GM12878 (cell line): ENCODE measurements around the gene KDM8. TPM values are rescaled to one million over a fixed set of nuclear protein-coding genes. Genes with fewer than 3 reads are reported as not detected.

Experiments used
- BCL11A ChIP-seq: IDR thresholded peaks from 2 replicates; pipeline ENCODE4 v1.6.1; 2011; ENCODE audit warnings: low read depth, low read length
- BHLHE40 ChIP-seq, 2 experiments: fragments of 450-650 bp in 1 of 2; IDR thresholded peaks; 2 replicates each; pipeline ENCODE4 v1.6.1; 2011 to 2017; ENCODE audit warnings: low read depth in 2 of 2, borderline replicate concordance in 1 of 2, improper control_type of control experiment in 1 of 2, low read length in 1 of 2, mild to moderate bottlenecking in 1 of 2
- CBX3 ChIP-seq: fragments of 200-600 bp; sonication (generic); IDR thresholded peaks from 2 replicates; pipeline ENCODE4 v1.6.1; 2016; ENCODE audit warnings: low read depth, borderline replicate concordance
- CEBPB ChIP-seq, 2 experiments: fragments of 150-350 bp in 1 of 2; IDR thresholded peaks; 2 replicates each; pipeline ENCODE4 v1.6.1; 2012 to 2014; ENCODE audit warnings: low read depth in 2 of 2, low read length in 2 of 2, borderline replicate concordance in 1 of 2, inconsistent platforms in 1 of 2
- EED ChIP-seq: sonication (generic); IDR thresholded peaks from 2 replicates; pipeline ENCODE4 v1.6.1; 2016; ENCODE audit warnings: antibody characterized with exemption, low read depth
- HDGF ChIP-seq: fragments of 450-650 bp; IDR thresholded peaks from 2 replicates; pipeline ENCODE4 v1.6.1; 2016; ENCODE audit warnings: antibody characterized with exemption
- IRF4 ChIP-seq: IDR thresholded peaks from 2 replicates; pipeline ENCODE4 v1.6.1; 2011; ENCODE audit warnings: low read depth, low read length
- IRF5 ChIP-seq: fragments of 450-650 bp; IDR thresholded peaks from 2 replicates; pipeline ENCODE4 v1.6.1; 2017; ENCODE audit warnings: borderline replicate concordance
- KLF5 ChIP-seq: fragments of 450-650 bp; IDR thresholded peaks from 2 replicates; pipeline ENCODE4 v1.6.1; 2014; ENCODE audit warnings: mild to moderate bottlenecking; ENCODE audit not compliant: partially characterized antibody
- MXI1 ChIP-seq: fragments of 150-350 bp; IDR thresholded peaks from 2 replicates; pipeline ENCODE4 v1.6.1; 2011; ENCODE audit warnings: low read depth, mild to moderate bottlenecking, inconsistent platforms, low read length, improper control_type of control experiment
- NKRF ChIP-seq: fragments of 450-650 bp; conservative IDR thresholded peaks from 2 replicates; pipeline ENCODE4 v1.6.1; 2017; ENCODE audit warnings: mild to moderate bottlenecking, moderate library complexity
- NR2C2 ChIP-seq: IDR thresholded peaks from 2 replicates; pipeline ENCODE4 v1.6.1; 2011; ENCODE audit warnings: borderline replicate concordance, low read depth; ENCODE audit not compliant: control insufficient read depth, insufficient read length
- RBBP5 ChIP-seq: fragments of 200-600 bp; sonication (generic); conservative IDR thresholded peaks from 2 replicates; pipeline ENCODE4 v1.6.1; 2016
- RELB ChIP-seq: fragments of 450-650 bp; IDR thresholded peaks from 2 replicates; pipeline ENCODE4 v1.6.1; 2017; ENCODE audit warnings: low read depth, mild to moderate bottlenecking, moderate library complexity
- RUNX3 ChIP-seq: IDR thresholded peaks from 2 replicates; pipeline ENCODE4 v1.6.1; 2012; ENCODE audit warnings: low read length, inconsistent platforms
- SMARCA5 ChIP-seq: fragments of 450-650 bp; IDR thresholded peaks from 2 replicates; pipeline ENCODE4 v1.6.1; 2017; ENCODE audit warnings: mild to moderate bottlenecking
- SUZ12 ChIP-seq: fragments of 200-600 bp; sonication (generic); IDR thresholded peaks from one replicate; pipeline ENCODE4 v1.6.1; 2018; ENCODE audit warnings: antibody characterized with exemption, mild to moderate bottlenecking; ENCODE audit not compliant: unreplicated experiment
- YY1 ChIP-seq: IDR thresholded peaks from 2 replicates; pipeline ENCODE4 v1.6.1; 2011; ENCODE audit warnings: low read depth, mild to moderate bottlenecking, low read length
- ZBTB40 ChIP-seq: fragments of 450-650 bp; IDR thresholded peaks from 2 replicates; pipeline ENCODE4 v1.6.1; 2016; ENCODE audit warnings: mild to moderate bottlenecking, moderate library complexity, borderline replicate concordance
- ZNF207 ChIP-seq: fragments of 450-650 bp; IDR thresholded peaks from 2 replicates; pipeline ENCODE4 v1.6.1; 2014; ENCODE audit warnings: antibody characterized with exemption, mild to moderate bottlenecking, borderline replicate concordance
- ZZZ3 ChIP-seq: IDR thresholded peaks from 2 replicates; pipeline ENCODE4 v1.6.1; 2011; ENCODE audit warnings: low read depth; ENCODE audit not compliant: control insufficient read depth, insufficient read length
- polyA plus RNA-seq, 11 experiments: library from polyadenylated mRNA; depleted of rRNA in 4 of 11; unstranded in 6 of 11; stranded (reverse) in 5 of 11; fragments of >200 nt; fragmentation: Nextera tagmentation in 4 of 11; fragmentation: Illumina TruSeq in 1 of 11; extraction: Ambion mirVana in 4 of 11; extraction: Trizol in 1 of 11; gene quantifications; 1 replicate in 1 of 11; 2 replicates in 10 of 11; pipeline versions ENCODE4 v1.2.1 to v1.2.3, GENCODE V29; 2011 to 2016; ENCODE audit warnings: inconsistent platforms in 2 of 11, missing spikeins in 2 of 11, low read depth in 1 of 11
- total RNA-seq, 4 experiments: library from RNA; depleted of rRNA in 3 of 4; stranded (reverse); fragments of >200 nt in 3 of 4; fragmentation: Illumina TruSeq in 1 of 4; extraction: Trizol in 1 of 4; gene quantifications; 2 replicates each; pipeline versions ENCODE4 v1.2.1 to v1.2.3, GENCODE V29; 2013 to 2021

Gene KDM8
- total and polyA plus RNA-seq, 10 of the 15 experiments (the other 5 are each of a cell fraction or from before 2014, with no cell fraction given), result 0.79 to 8.9 (median 5.8) TPM

- TF ChIP-seq RELB (no peak), NR2C2 (no peak), BHLHE40 (IDR thresholded peaks at IDR 0.05; ENCODE audit: borderline replicate concordance in 1 of 2, low read depth in 2 of 2, low read length in 1 of 2) (no peak), IRF5 (no peak), RUNX3 (0 out of 2 replicates have a peak, but pooled peaks have one; percentile 24), CEBPB (IDR thresholded peaks at IDR 0.05; ENCODE audit: borderline replicate concordance in 1 of 2, low read depth in 2 of 2, low read length in 2 of 2) (no peak), SUZ12 (no peak), CBX3 (no peak), EED (no peak), ZZZ3 (no peak), RBBP5 (no peak), HDGF (no peak), MXI1 (no peak; the same call in 1 of the 2 replicates), SMARCA5 (no peak), ZBTB40 (no peak; the same call in 1 of the 2 replicates), ZNF207 (0 out of 2 replicates have a peak, but pooled peaks have one; percentile 51), BCL11A (no peak), NKRF (no peak), KLF5 (no peak), YY1 (no peak), IRF4 (no peak)
Observed at GRCh38 chr16:27236635-27237218, 33.4 kb downstream of the KDM8 start (continued).
